Activated CD8-positive, alpha-beta memory T cell treated with anti-CD3 and anti-CD28 coated beads for 48 hours (primary cell): ENCODE data around the gene SEMA6B.

Experiments
- DNase-seq, 3 experiments: peaks; one replicate each; pipeline ENCODE4 v3.0.0-alpha.2; 2020; ENCODE audit warnings: low read depth in 2 of 3, low spot score in 2 of 3

The SEMA6B gene

DNA sequence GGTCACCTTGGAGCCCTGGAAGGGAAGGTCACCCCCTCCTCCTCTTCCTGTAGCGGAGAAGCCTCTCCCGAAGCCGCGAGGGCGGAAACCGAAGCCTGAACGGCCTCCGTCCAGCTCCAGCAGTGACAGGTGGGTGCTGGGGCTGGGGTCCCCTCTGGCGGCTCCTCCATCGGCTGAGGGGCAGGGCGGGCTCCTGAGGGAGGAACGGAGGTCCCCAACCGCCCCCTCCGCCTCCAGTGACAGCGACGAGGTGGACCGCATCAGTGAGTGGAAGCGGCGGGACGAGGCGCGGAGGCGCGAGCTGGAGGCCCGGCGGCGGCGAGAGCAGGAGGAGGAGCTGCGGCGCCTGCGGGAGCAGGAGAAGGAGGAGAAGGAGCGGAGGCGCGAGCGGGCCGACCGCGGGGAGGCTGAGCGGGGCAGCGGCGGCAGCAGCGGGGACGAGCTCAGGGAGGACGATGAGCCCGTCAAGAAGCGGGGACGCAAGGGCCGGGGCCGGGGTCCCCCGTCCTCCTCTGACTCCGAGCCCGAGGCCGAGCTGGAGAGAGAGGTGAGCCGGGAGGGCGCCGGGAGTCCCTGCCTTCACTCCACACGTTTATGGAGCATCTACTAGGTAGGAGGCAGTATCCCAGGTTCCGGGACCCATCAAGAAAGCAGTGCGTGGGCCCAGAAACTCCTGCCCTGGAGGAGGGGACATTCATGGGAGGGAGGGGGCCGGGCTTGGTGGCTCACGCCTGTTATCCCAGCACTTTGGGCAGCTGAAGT lies 65.4 kb downstream of the SEMA6B start:
- no peak for DNase-seq

DNA sequence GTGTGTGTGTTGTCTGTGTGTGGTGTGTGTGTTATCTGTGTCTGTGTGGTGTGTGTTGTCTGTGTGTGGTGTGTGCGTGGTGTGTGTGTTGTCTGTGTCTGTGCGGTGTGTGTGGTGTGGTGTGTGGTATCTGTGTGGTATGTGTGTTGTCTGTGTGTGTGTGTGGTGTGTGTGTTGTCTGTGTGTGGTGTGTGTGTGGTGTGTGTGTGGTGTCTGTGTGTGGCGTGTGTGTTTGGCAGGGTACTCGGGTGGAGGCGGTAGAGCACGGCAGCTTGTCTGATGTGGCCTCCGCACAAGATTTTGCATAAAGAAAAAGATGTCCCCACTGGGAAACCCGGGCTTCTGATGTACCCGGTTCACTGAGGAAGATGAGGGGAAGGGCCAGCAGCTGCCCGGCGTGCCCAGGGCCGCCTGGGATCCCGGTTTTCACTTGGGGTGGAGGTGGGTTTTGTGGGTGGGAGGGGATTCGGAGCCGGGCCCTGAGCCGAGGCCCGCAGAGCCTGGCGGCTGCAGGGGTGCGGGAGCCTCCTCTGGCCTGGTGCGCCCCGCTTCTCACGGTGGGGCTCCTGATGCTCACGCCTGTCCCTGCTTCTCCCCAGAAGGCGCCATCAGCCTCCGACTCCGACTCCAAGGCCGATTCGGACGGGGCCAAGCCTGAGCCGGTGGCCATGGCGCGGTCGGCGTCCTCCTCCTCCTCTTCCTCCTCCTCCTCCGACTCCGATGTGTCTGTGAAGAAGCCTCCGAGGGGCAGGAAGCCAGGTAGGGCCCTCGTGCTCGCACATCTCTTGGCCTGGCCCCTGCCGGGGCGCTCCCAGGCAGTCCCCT lies 66.2 kb downstream of the SEMA6B start:
- DNase-seq: no peak
